HCT116 (cell line): Measurements from ENCODE around the gene TMEM63B. TPM values are rescaled to one million over a fixed set of nuclear protein-coding genes. Genes with fewer than 3 reads are reported as not detected.

ENCODE experiments used
- ATAC-seq: fragments of 200-7000 bp; cut with Tn5 transposase; 2 replicates; pipeline ENCODE4 v1.9.1; 2020; ENCODE audit warnings: mild to moderate bottlenecking, moderate library complexity
- BruUV-seq: library from RNA; stranded (reverse); fragments of 400-500 nt; replicated peaks from 2 replicates; lab custom pipeline; 2021; lab: Mats Ljungman, UMichigan
- CTCF ChIA-PET: fragments of 300-600 bp; sonication (Branson Sonifier 250); formaldehyde crosslinking; loops from one replicate; lab custom pipeline; 2021; ENCODE audit warnings: antibody characterized with exemption; lab: Charles Lee
- POLR2A ChIA-PET: fragments of 300-600, 350-600 bp; sonication (Branson Sonifier 250); formaldehyde crosslinking; loops from one replicate; lab custom pipeline; 2021; ENCODE audit warnings: antibody characterized with exemption; lab: Charles Lee
- RAD21 ChIA-PET, 2 experiments: fragments of 300-600 bp; sonication (Branson Sonifier 250); formaldehyde crosslinking; loops; one replicate each; lab custom pipeline; 2023; ENCODE audit warnings: low total read pairs in 2 of 2; ENCODE audit not compliant: uncharacterized antibody in 2 of 2, unreplicated experiment in 2 of 2, low non-redundant PET in 1 of 2; lab: Charles Lee
- DNase-seq: peaks from one replicate; pipeline ENCODE4 v3.0.0-alpha.2; 2010; ENCODE audit warnings: low read depth, low spot score
- H2AFZ ChIP-seq: fragments of 200-600 bp; shearing (Covaris generic), sonication (generic); 2 replicates; pipeline ENCODE4 v1.6.1; 2017; ENCODE audit warnings: low read depth, mixed run types, mixed read lengths, antibody characterized with exemption, low read length; ENCODE audit not compliant: poor library complexity, severe bottlenecking
- H3K27ac ChIP-seq: 2 replicates; pipeline ENCODE4 v1.5.1; 2012; ENCODE audit warnings: low read depth, low read length
- H3K27me3 ChIP-seq: fragments of 200-600 bp; sonication (generic); 2 replicates; pipeline ENCODE4 v1.6.1; 2016; ENCODE audit warnings: mixed run types, low read length, mixed read lengths; ENCODE audit not compliant: insufficient read depth
- H3K36me3 ChIP-seq, 2 experiments: fragments of 200-500 bp in 1 of 2; fragments of 200-600 bp in 1 of 2; sonication (Bioruptor generic) in 1 of 2; sonication (generic) in 1 of 2; 2 replicates each; pipeline versions ENCODE4 v1.5.1 to v1.6.1; 2014 to 2016; ENCODE audit warnings: low read length in 2 of 2, inconsistent platforms in 1 of 2, mixed read lengths in 1 of 2, mixed run types in 1 of 2; ENCODE audit not compliant: insufficient read depth in 2 of 2, control insufficient read depth in 1 of 2
- H3K4me1 ChIP-seq, 2 experiments: fragments of 200-600 bp in 1 of 2; sonication (generic) in 1 of 2; 2 replicates each; pipeline versions ENCODE4 v1.5.1 to v1.6.1; 2012 to 2017; ENCODE audit warnings: low read length in 2 of 2, inconsistent platforms in 1 of 2, mild to moderate bottlenecking in 1 of 2, mixed read lengths in 1 of 2, mixed run types in 1 of 2, moderate library complexity in 1 of 2; ENCODE audit not compliant: insufficient read depth in 2 of 2, control insufficient read depth in 1 of 2
- H3K4me2 ChIP-seq: fragments of 200-600 bp; sonication (generic); 2 replicates; pipeline ENCODE4 v1.6.1; 2017; ENCODE audit warnings: mixed run types, low read length, mixed read lengths
- H3K4me3 ChIP-seq, 2 experiments: fragments of 200-600 bp in 1 of 2; sonication (generic) in 1 of 2; replicated peaks in 1 of 2; 2 replicates each; pipeline ENCODE4 v1.5.1; 2011 to 2016; ENCODE audit warnings: low read length in 2 of 2, control low read depth in 1 of 2, low read depth in 1 of 2, mild to moderate bottlenecking in 1 of 2, mixed read lengths in 1 of 2, mixed run types in 1 of 2
- H3K79me2 ChIP-seq: fragments of 200-600 bp; sonication (generic); 2 replicates; pipeline ENCODE4 v1.6.1; 2017; ENCODE audit warnings: mild to moderate bottlenecking, mixed run types, low read length, moderate library complexity, mixed read lengths; ENCODE audit not compliant: insufficient read depth
- H3K9ac ChIP-seq: fragments of 200-600 bp; sonication (generic); 2 replicates; pipeline ENCODE4 v1.6.1; 2016; ENCODE audit warnings: low read length, mixed read lengths
- H3K9me2 ChIP-seq: fragments of 200-600 bp; sonication (generic), shearing (Covaris generic); 2 replicates; pipeline ENCODE4 v1.6.1; 2017; ENCODE audit warnings: mixed run types, mild to moderate bottlenecking, moderate library complexity; ENCODE audit not compliant: insufficient read depth
- H3K9me3 ChIP-seq, 2 experiments: fragments of 200-500 bp in 1 of 2; fragments of 200-600 bp in 1 of 2; sonication (Bioruptor generic) in 1 of 2; sonication (generic) in 1 of 2; 2 replicates each; pipeline ENCODE4 v1.6.1; 2014 to 2017; ENCODE audit warnings: low read length in 2 of 2, mixed read lengths in 2 of 2, inconsistent platforms in 1 of 2, low read depth in 1 of 2, mild to moderate bottlenecking in 1 of 2, mixed run types in 1 of 2, moderate library complexity in 1 of 2; ENCODE audit not compliant: control insufficient read depth in 1 of 2, insufficient read depth in 1 of 2
- H4K20me1 ChIP-seq: fragments of 200-600 bp; sonication (generic), shearing (Covaris generic); 2 replicates; pipeline ENCODE4 v1.6.1; 2017; ENCODE audit warnings: mixed run types, mild to moderate bottlenecking, moderate library complexity; ENCODE audit not compliant: insufficient read depth
- CTCF ChIP-seq, 3 experiments: fragments of 200-600 bp in 1 of 3; sonication (generic) in 1 of 3; IDR thresholded peaks in 2 of 3; conservative IDR thresholded peaks in 1 of 3; 2 replicates each; pipeline ENCODE4 v1.5.1; 2012 to 2017; ENCODE audit warnings: low read depth in 2 of 3, low read length in 2 of 3, antibody characterized with exemption in 1 of 3, borderline replicate concordance in 1 of 3, control low read depth in 1 of 3, mild to moderate bottlenecking in 1 of 3, mixed read lengths in 1 of 3, mixed run types in 1 of 3, moderate library complexity in 1 of 3; ENCODE audit not compliant: insufficient read depth in 1 of 3
- ELF1 ChIP-seq: IDR thresholded peaks from 2 replicates; pipeline ENCODE4 v1.6.1; 2012; ENCODE audit warnings: low read depth, borderline replicate concordance
- EZH2phosphoT487 ChIP-seq: fragments of 200-600 bp; IDR thresholded peaks from 2 replicates; pipeline ENCODE4 v1.6.1; 2018; ENCODE audit warnings: antibody characterized with exemption, borderline replicate concordance
- FOSL1 ChIP-seq: IDR thresholded peaks from 2 replicates; pipeline ENCODE4 v1.6.1; 2012; ENCODE audit warnings: low read depth
- MAX ChIP-seq: IDR thresholded peaks from 2 replicates; pipeline ENCODE4 v1.6.1; 2012
- POLR2AphosphoS5 ChIP-seq: IDR thresholded peaks from 2 replicates; pipeline ENCODE4 v1.6.1; 2011; ENCODE audit warnings: mild to moderate bottlenecking, low read depth, low read length, moderate library complexity
- ZBTB33 ChIP-seq: IDR thresholded peaks from 2 replicates; pipeline ENCODE4 v1.6.1; 2011; ENCODE audit warnings: mild to moderate bottlenecking, low read length, moderate library complexity; ENCODE audit not compliant: insufficient replicate concordance; ENCODE audit errors: extremely low read depth
- ZFX ChIP-seq: fragments of 450-650 bp; IDR thresholded peaks from 2 replicates; pipeline ENCODE4 v1.6.1; 2017
- intact Hi-C: fragments of 100-400 bp; cut with micrococcal nuclease; formaldehyde crosslinking; loops from 2 replicates; pipeline ENCODE4 v1.10.0; 2022
- total RNA-seq: library from RNA; stranded (reverse); gene quantifications from one replicate; pipeline ENCODE4 v1.2.1, GENCODE V29; 2021; ENCODE audit not compliant: unreplicated experiment

TMEM63B gene
- total RNA-seq, 1 experiment from 2014 or later = 58.2 TPM

GRCh38 chr6:44176130-44176761 lies 48.9 kb downstream of the TMEM63B start:
- Histone ChIP-seq H3K4me1 (peaks cover 3 to 32% of the 10 kb centered on the region in 2 experiments; a peak in 3 of 4 replicates), H3K9me3 (no peaks in the 10 kb centered on the region), H3K27ac (no peak overlapping the region), H2AFZ (no peak overlapping the region), H4K20me1 (no peaks in the 10 kb centered on the region), H3K4me3 (no peak overlapping the region), H3K9me2 (no peaks in the 10 kb centered on the region), H3K36me3 (no peaks in the 10 kb centered on the region), H3K79me2 (no peaks in the 10 kb centered on the region), H3K4me2 (no peak overlapping the region), H3K9ac (no peak overlapping the region), H3K27me3 (no peaks in the 10 kb centered on the region)
- BruUV-seq = no TSS peak
- TF ChIP-seq MAX = no peak
- TF ChIP-seq FOSL1 = no peak
- no peak for TF ChIP-seq ZFX
- no peak for TF ChIP-seq ZBTB33
- TF ChIP-seq POLR2AphosphoS5 = no peak
- no peak for TF ChIP-seq CTCF (IDR thresholded peaks at IDR 0.05 in 2 of 3, conservative IDR thresholded peaks at IDR 0.05 in 1 of 3; ENCODE audit: borderline replicate concordance in 1 of 3, insufficient read depth in 1 of 3, low read depth in 2 of 3, low read length in 2 of 3)
- no peak for TF ChIP-seq ELF1
- no peak for TF ChIP-seq EZH2phosphoT487
- POLR2A ChIA-PET = no interaction called here
- CTCF ChIA-PET = no interaction called here
- RAD21 ChIA-PET = no interaction called here
- intact Hi-C loops = no loop called here
- ATAC-seq (no peak), DNase-seq (no peak)
